NCI-H2227 treated with DMSO at 0.1 percent for 48 hours (cell line): ENCODE results near the gene RSU1.

Experiments used
- DNase-seq: peaks from one replicate; lab custom pipeline; 2025; lab: John Stamatoyannopoulos, UW

The RSU1 gene

DNA sequence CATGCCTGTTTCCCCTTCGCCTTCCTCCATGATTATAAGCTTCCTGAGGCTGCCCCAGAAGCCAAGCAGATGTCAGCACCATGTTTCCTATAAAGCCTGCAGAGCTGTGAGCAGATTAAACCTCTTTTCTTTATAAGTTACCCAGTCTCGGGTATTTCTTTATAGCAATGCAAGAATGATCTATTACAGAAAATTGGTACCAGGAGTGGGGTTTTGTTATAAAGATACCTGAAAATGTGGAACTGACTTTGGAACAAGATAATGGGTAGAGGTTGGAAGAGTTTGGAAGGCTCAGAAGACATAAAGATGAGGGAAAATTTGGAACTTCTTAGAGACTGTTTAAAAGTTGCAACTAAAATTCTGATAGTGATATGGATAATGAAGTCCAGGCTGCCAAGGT is 4.8 kb upstream of the RSU1 start:
- DNase-seq, result no peak

- DNase-seq, result no peak
These were observed 3.2 kb upstream of the RSU1 start for GRCh38 chr10:16820421-16820820.

- DNase-seq, result no peak
These were observed 2.8 kb upstream of the RSU1 start for GRCh38 chr10:16820018-16820417.

- no peak for DNase-seq
These were observed 2.2 kb upstream of the RSU1 start for GRCh38 chr10:16819436-16819835.

GRCh38 chr10:16819026-16819425 is 1.8 kb upstream of the RSU1 start:
- DNase-seq, result no peak

- no peak for DNase-seq
These were observed 447 bp downstream of the RSU1 start for GRCh38 chr10:16816830-16817124.

DNA sequence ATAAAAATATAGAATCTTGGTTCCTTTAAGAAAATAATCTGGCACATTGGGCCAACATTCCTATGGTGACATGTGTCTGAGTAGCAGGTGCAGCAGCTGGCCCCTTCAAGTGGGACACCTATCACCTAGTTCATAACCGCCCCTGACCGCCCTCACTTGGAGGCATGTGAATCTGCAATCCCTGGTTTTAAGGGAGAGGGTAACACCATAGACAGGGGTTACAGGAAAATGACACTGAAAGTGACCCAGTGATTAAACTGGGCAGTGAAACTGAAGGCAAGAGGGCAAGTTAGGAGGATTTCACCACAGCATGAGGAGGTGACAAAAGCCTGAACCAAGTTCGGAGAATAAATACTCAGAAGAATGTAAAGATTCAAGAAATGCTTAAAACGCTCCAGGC is 1.1 kb downstream of the RSU1 start:
- DNase-seq, result no peak

DNA sequence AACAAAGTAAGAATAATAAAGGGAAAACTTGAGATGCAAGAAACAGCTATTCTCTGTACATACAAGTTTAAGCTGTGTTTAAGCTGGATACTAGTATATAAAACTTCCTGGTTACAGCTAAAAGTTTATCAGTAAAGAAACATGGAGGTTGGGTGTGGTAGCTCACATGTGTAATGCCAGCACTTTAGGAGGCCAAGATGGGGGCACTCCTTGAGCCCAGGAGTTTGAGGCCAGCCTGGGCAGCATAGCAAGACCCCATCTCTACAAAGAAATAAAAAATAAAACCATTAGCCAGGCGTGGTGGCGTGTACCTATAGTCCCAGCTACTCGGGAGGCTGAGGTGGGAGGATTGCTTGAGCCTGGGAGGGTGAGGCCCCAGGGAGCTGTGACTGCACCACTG is 3.2 kb downstream of the RSU1 start:
- DNase-seq, result no peak

DNA sequence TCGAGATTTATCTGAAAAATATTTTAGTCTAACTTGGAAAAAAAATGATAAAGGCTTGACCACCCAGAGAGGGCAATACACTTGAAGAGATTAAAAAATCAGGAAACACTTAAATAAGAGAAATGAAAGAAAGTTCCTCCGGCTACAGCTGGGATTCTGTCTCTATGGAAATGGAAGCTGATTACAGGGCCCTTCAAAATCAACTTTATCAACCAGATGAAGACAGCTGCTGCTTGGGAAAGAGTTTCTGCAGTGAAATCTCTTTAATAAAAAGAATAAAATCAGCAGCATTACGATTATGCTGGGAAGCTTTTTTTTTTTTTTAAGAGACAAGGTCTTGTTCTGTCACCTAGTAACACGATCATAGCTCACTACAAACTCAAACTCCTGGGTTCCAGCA is 4.5 kb downstream of the RSU1 start:
- no peak for DNase-seq

DNA sequence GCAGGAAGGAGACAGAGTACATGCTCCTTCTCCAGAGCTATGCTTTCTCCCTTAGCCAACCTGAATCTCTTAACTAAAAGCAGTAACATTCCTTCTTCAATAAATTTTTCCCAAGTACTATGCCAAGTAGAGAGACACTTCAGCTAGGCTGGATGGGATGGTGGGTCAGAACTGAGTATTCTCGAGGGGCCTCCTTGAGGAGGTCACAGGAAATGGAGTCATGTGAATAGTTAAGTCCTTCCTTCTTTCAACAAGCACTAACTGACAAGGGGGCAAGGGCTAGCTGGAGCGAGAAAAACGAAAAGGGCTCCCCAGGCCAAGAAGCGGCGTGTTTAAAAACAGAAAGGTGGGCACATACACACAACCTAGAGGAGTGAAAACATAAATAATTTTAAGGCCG is 5.5 kb downstream of the RSU1 start:
- DNase-seq, result no peak

GRCh38 chr10:16811292-16811691 is 5.9 kb downstream of the RSU1 start:
- no peak for DNase-seq

DNA sequence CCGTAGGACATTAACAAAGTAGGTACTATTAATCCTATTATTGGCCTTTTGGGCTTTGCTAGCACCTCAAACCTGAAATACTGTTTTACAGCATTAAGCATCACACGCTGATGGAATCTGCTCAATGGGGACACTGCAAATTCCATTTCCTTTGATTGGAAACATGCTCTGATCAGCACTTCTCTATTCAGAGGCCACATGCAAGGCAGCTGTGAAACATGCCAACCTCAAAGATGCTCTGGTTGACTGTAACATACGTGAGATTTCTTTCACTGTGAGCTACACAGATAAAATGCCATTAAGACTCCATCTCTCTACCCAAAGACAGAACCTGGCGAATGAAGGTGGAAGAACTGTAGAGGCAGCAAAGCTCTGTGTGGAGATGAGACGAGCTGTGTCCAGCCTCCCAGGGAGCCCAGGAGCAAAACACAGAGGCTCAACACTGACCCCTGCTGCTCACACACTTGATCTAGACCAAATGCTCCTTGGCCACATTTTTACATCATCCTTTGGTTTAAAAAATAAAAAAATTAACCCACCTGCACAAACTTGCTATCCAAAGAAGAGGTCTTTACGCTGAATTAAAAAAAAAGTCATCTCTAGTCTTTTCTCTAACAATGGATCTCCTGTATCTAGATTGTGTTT is 8.0 kb downstream of the RSU1 start:
- no peak for DNase-seq

- DNase-seq, result no peak
These were observed 13.1 kb downstream of the RSU1 start for GRCh38 chr10:16804123-16804522.

GRCh38 chr10:16803464-16803863 is 13.8 kb downstream of the RSU1 start:
- no peak for DNase-seq

GRCh38 chr10:16799621-16800020 is 17.6 kb downstream of the RSU1 start:
- DNase-seq, result no peak

DNA sequence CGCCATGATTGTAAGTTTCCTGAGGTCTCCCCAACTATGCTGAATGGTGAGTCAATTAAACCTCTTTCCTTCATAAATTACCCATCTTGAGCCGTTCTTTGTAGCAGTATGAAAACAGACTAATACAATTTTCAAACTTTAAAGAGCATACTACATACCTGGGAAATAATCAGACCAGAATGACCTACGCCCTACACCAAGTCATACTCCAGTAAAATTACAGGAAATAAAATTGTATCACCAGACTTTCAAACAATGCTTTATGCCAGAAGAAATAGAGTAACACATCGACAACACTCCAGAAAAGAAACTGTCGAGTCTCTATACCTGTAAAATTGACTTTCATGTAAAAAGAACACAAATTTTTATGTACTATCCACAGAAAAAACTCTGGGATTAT is 18.7 kb downstream of the RSU1 start:
- DNase-seq, result no peak

- no peak for DNase-seq
These were observed 21.7 kb downstream of the RSU1 start for GRCh38 chr10:16795410-16796073.

DNA sequence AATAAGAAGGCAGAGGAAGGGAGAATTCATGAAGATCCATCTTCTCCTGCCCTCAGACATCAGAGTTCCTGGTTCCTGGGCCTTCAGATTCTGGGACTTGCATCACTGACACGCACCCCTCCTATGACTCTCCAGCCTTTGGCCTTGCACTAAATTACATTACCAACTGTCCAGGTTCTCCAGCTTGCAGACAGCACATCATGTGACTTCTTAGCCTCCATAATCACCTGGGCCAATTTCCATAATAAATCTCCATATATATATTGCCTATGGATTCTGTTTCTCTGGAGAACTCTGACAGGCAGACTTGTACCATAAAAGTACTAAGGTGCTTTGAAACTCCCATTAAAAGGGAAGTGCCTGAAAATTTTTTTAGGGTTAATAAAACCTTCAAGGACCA is 23.2 kb downstream of the RSU1 start:
- DNase-seq, result no peak

GRCh38 chr10:16792675-16793074 is 24.5 kb downstream of the RSU1 start:
- DNase-seq, result no peak

GRCh38 chr10:16789765-16790164 is 27.5 kb downstream of the RSU1 start:
- no peak for DNase-seq

DNA sequence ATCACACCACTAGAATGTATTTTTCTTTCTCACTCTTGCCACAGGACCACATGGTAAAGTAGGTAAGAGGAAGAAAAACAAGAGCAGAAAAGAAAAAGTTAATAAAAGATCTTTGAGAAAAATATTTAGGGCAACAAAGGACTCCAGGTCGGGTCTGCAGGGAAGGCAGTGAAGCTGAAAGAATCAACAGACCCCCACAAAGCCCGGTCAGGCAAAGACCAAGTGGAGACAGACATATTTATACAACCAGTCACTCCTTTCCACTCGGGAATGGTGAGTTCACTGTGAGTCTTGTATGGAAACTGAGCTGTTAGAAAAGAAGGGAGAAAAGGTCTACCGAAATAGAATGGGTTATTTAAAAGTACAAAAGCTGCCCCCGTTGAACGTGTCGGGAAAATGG is 28.0 kb downstream of the RSU1 start:
- no peak for DNase-seq

DNA sequence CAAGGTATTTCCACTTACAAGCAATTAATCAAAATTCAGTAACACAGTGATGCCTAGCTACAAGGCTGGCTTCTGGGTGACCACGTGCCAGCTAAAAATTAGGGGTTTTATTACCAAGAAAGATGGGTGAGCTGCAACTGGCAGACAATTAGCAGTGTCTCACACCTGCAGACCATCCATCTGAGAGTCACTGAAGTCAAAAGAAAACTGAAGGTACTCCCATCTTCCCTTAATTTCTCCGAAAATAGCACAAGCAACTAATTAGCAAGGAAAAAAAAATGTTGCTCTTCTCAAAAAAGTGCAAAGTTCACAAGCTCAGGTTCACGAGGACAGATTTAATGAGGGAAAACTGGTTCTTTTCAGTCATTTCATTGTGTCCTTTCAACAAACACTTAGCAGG is 28.4 kb downstream of the RSU1 start:
- DNase-seq, result no peak

GRCh38 chr10:16788125-16788524 is 29.1 kb downstream of the RSU1 start:
- no peak for DNase-seq

DNA sequence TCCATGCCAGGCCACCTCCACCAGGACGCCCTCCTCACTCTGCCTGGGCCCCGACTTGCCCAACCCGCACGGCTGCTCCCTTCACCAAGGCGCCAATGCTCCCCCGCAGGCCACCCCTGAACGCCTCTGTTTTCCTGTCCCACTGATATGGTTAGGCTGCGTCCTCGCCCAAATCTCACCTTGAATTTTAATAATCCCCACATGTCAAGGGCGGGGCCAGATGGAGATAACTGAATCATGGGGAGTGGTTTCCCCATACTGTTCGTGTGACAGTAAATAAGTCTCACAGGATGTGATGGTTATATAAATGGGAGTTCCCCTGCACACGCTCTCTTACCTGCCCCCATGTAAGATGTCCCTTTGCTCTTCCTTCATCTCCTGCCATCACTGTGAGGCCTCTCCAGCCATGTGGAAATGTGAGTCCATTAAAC is 29.8 kb downstream of the RSU1 start:
- DNase-seq, result no peak
